ENCODE measurements around the gene NREP. TPM values are rescaled to one million over a fixed set of nuclear protein-coding genes. Genes with fewer than 3 reads are reported as not detected.

Gene NREP
- polyA plus RNA-seq, 3 donors = 16.6 to 23.6 (median 17.1) TPM

GRCh38 chr5:111783537-111783936, 26.5 kb upstream of the NREP start:
- Mint-ChIP-seq H3K4me1 (peaks cover 38% of the 10 kb centered on the region), H3K4me3 (no peak overlapping the region), H3K27me3 (ENCODE audit: low read depth in 3 of 3) (peaks cover 0 to 4% (median 3%) of the 10 kb centered on the region in 3 donors), H3K27ac (no peak overlapping the region), H3K36me3 (no peaks in the 10 kb centered on the region), H3K9me3 (no peaks in the 10 kb centered on the region)
- H3K4me2 ChIP-seq (replicated peaks; ENCODE audit: extremely low read depth, low read length, poor library complexity, severe bottlenecking) = no peak overlapping the region
- H3K9ac ChIP-seq (ENCODE audit: insufficient read depth, low read length, poor library complexity, severe bottlenecking) = no peak overlapping the region
- no peaks in the 10 kb centered on the region for H4K20me1 ChIP-seq (ENCODE audit: insufficient read depth, low read length)
- no peak for DNase-seq
- WGBS (ENCODE audit: insufficient coverage) = no CpG with 5 or more reads among the region's 3 CpGs
- H3K27me3 ChIP-seq (ENCODE audit: control insufficient read depth in 2 of 2, insufficient read depth in 2 of 2, low read length in 2 of 2) = no peaks in the 10 kb centered on the region
- TF ChIP-seq, protein P1, sequence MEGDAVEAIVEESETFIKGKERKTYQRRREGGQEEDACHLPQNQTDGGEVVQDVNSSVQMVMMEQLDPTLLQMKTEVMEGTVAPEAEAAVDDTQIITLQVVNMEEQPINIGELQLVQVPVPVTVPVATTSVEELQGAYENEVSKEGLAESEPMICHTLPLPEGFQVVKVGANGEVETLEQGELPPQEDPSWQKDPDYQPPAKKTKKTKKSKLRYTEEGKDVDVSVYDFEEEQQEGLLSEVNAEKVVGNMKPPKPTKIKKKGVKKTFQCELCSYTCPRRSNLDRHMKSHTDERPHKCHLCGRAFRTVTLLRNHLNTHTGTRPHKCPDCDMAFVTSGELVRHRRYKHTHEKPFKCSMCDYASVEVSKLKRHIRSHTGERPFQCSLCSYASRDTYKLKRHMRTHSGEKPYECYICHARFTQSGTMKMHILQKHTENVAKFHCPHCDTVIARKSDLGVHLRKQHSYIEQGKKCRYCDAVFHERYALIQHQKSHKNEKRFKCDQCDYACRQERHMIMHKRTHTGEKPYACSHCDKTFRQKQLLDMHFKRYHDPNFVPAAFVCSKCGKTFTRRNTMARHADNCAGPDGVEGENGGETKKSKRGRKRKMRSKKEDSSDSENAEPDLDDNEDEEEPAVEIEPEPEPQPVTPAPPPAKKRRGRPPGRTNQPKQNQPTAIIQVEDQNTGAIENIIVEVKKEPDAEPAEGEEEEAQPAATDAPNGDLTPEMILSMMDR (IDR thresholded peaks at IDR 0.05) = no peak
- H2AFZ ChIP-seq (ENCODE audit: insufficient read depth, low read depth, low read length, poor library complexity, severe bottlenecking) = peak overlapping the region; percentile 28
- peaks cover 18 to 28% of the 10 kb centered on the region in 2 donors for H3K4me1 ChIP-seq (ENCODE audit: control insufficient read depth in 1 of 2, insufficient read depth in 2 of 2, low read length in 2 of 2)
- no peaks in the 10 kb centered on the region for H3K9me3 ChIP-seq (replicated peaks in 1 of 2; ENCODE audit: control insufficient read depth in 1 of 2, insufficient read depth in 1 of 2, low read length in 2 of 2)
- H3K27ac ChIP-seq (ENCODE audit: low read depth in 1 of 2, low read length in 2 of 2) = no peak overlapping the region
- no peaks in the 10 kb centered on the region for H3K36me3 ChIP-seq (replicated peaks in 1 of 2; ENCODE audit: control insufficient read depth in 1 of 2, insufficient read depth in 2 of 2, low read length in 2 of 2)
- intact Hi-C loops (cut with micrococcal nuclease) = no loop called here
- H3K79me2 ChIP-seq (ENCODE audit: insufficient read depth, low read length) = no peaks in the 10 kb centered on the region
- no peak overlapping the region for H3K4me3 ChIP-seq (replicated peaks in 1 of 3; ENCODE audit: low read depth in 2 of 3, low read length in 3 of 3)

- Histone ChIP-seq H3K4me3 (replicated peaks in 1 of 3; ENCODE audit: low read depth in 2 of 3, low read length in 3 of 3) (no peak overlapping the region), H3K4me2 (replicated peaks; ENCODE audit: extremely low read depth, low read length, poor library complexity, severe bottlenecking) (no peak overlapping the region), H4K20me1 (ENCODE audit: insufficient read depth, low read length) (no peaks in the 10 kb centered on the region), H3K9ac (ENCODE audit: insufficient read depth, low read length, poor library complexity, severe bottlenecking) (no peak overlapping the region), H3K36me3 (replicated peaks in 1 of 2; ENCODE audit: control insufficient read depth in 1 of 2, insufficient read depth in 2 of 2, low read length in 2 of 2) (no peaks in the 10 kb centered on the region), H2AFZ (ENCODE audit: insufficient read depth, low read depth, low read length, poor library complexity, severe bottlenecking) (no peak overlapping the region), H3K9me3 (replicated peaks in 1 of 2; ENCODE audit: control insufficient read depth in 1 of 2, insufficient read depth in 1 of 2, low read length in 2 of 2) (no peaks in the 10 kb centered on the region), H3K27ac (ENCODE audit: low read depth in 1 of 2, low read length in 2 of 2) (no peak overlapping the region), H3K27me3 (ENCODE audit: control insufficient read depth in 2 of 2, insufficient read depth in 2 of 2, low read length in 2 of 2) (no peaks in the 10 kb centered on the region), H3K4me1 (ENCODE audit: control insufficient read depth in 1 of 2, insufficient read depth in 2 of 2, low read length in 2 of 2) (peaks cover 25 to 33% of the 10 kb centered on the region in 2 donors), H3K79me2 (ENCODE audit: insufficient read depth, low read length) (no peaks in the 10 kb centered on the region)
- H3K27me3 Mint-ChIP-seq (ENCODE audit: low read depth in 3 of 3) = peaks cover 0 to 4% (median 3%) of the 10 kb centered on the region in 3 donors
- H3K4me1 Mint-ChIP-seq = peaks cover 45% of the 10 kb centered on the region
- H3K9me3 Mint-ChIP-seq = no peaks in the 10 kb centered on the region
- TF ChIP-seq, protein P1 (IDR thresholded peaks at IDR 0.05) = no peak
- no peak for DNase-seq
- intact Hi-C loops (cut with micrococcal nuclease) = no loop called here
- no peaks in the 10 kb centered on the region for H3K36me3 Mint-ChIP-seq
- H3K27ac Mint-ChIP-seq = no peak overlapping the region
- WGBS (ENCODE audit: insufficient coverage) = no CpG with 5 or more reads among the region's 2 CpGs
- no peak overlapping the region for H3K4me3 Mint-ChIP-seq
These were observed 25.2 kb upstream of the NREP start for GRCh38 chr5:111782216-111782615.

Measured in CD14-positive monocyte (primary cell).